ENCODE results near the gene RAPGEF4.

Gene RAPGEF4

DNA sequence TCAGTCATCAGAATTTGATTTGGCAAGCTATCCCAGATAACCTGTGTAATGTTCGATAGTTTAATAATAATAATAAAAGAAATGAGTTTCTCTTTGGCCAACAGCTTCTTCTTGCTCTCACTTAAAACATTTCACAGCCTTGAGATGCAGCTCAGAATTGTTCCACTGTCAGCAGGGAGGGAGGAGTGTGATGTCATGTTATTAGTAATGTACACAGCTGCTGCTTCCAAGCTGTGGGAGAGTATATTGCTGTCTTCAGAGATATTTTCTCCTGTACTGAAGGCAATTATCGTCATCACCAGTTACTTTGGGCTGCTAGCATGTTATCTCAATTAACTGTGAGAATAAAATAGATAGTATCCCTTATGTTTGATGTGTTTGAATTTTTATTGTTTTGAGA lies 193.1 kb downstream of the RAPGEF4 start:
- TF ChIP-seq, protein P1, sequence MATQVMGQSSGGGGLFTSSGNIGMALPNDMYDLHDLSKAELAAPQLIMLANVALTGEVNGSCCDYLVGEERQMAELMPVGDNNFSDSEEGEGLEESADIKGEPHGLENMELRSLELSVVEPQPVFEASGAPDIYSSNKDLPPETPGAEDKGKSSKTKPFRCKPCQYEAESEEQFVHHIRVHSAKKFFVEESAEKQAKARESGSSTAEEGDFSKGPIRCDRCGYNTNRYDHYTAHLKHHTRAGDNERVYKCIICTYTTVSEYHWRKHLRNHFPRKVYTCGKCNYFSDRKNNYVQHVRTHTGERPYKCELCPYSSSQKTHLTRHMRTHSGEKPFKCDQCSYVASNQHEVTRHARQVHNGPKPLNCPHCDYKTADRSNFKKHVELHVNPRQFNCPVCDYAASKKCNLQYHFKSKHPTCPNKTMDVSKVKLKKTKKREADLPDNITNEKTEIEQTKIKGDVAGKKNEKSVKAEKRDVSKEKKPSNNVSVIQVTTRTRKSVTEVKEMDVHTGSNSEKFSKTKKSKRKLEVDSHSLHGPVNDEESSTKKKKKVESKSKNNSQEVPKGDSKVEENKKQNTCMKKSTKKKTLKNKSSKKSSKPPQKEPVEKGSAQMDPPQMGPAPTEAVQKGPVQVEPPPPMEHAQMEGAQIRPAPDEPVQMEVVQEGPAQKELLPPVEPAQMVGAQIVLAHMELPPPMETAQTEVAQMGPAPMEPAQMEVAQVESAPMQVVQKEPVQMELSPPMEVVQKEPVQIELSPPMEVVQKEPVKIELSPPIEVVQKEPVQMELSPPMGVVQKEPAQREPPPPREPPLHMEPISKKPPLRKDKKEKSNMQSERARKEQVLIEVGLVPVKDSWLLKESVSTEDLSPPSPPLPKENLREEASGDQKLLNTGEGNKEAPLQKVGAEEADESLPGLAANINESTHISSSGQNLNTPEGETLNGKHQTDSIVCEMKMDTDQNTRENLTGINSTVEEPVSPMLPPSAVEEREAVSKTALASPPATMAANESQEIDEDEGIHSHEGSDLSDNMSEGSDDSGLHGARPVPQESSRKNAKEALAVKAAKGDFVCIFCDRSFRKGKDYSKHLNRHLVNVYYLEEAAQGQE (IDR thresholded peaks at IDR 0.05; ENCODE audit: insufficient read depth in 1 of 2, low read depth in 2 of 2, low read length in 2 of 2), result no peak
- TF ChIP-seq POLR2AphosphoS5 (IDR thresholded peaks at IDR 0.05; ENCODE audit: low read depth, low read length), result no peak
- no peak for TF ChIP-seq SIN3A (IDR thresholded peaks at IDR 0.05; ENCODE audit: borderline replicate concordance, insufficient read depth, low read length)

DNA sequence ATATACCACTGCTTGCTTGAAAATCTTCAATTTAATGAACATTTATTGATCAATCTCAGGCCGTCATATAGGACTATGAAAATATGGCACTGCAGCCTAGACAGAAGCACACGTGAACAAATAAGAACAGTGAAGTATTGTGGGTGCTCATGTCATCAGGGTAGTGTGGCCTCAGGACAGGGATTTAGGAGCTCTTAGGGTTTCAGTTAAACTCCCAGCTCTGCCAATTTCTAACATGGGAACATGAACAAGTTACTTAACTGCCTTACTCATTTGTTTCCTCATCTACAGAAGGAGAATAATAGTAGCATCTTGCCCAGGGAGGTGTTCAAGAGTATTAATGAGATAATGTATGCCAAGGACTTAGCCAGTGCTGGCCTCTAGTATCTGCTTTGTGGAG lies 194.0 kb downstream of the RAPGEF4 start:
- TF ChIP-seq SIN3A (IDR thresholded peaks at IDR 0.05; ENCODE audit: borderline replicate concordance, insufficient read depth, low read length) (no peak), FOXP2 (optimal IDR thresholded peaks at IDR 0.05; ENCODE audit: borderline replicate concordance, extremely low read depth, extremely low read length, insufficient read depth) (no peak), POLR2AphosphoS5 (IDR thresholded peaks at IDR 0.05; ENCODE audit: low read depth, low read length) (no peak), TAF1 (IDR thresholded peaks at IDR 0.05; ENCODE audit: borderline replicate concordance, insufficient read depth, low read length) (no peak)
- TF ChIP-seq, protein P1 (IDR thresholded peaks at IDR 0.05; ENCODE audit: insufficient read depth in 1 of 2, low read depth in 2 of 2, low read length in 2 of 2), result no peak

DNA sequence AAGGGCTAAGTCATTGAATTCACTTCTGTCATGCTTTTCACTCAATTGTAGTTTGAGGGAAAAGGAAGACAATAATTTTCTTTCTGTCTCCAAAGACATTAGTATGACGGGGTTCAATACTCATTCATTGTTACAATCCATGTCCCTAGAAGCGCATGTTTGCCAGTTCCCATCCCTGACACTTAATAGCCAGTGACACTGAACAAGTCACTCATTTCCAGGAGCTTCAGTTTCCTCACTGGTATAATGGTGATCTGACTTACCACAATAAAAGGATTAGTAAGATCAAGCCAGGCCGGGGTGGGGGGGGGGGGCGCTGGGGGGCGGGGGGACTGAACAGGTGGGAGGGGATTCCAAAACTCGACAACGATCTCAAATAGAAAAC lies 195.2 kb downstream of the RAPGEF4 start:
- no peak for TF ChIP-seq SIN3A (IDR thresholded peaks at IDR 0.05; ENCODE audit: borderline replicate concordance, insufficient read depth, low read length)
- TF ChIP-seq POLR2AphosphoS5 (IDR thresholded peaks at IDR 0.05; ENCODE audit: low read depth, low read length), result no peak
- TF ChIP-seq, protein P1 (IDR thresholded peaks at IDR 0.05; ENCODE audit: insufficient read depth in 1 of 2, low read depth in 2 of 2, low read length in 2 of 2), result no peak
- no peak for TF ChIP-seq TAF1 (IDR thresholded peaks at IDR 0.05; ENCODE audit: borderline replicate concordance, insufficient read depth, low read length)
- TF ChIP-seq FOXP2 (optimal IDR thresholded peaks at IDR 0.05; ENCODE audit: borderline replicate concordance, extremely low read depth, extremely low read length, insufficient read depth), result no peak

DNA sequence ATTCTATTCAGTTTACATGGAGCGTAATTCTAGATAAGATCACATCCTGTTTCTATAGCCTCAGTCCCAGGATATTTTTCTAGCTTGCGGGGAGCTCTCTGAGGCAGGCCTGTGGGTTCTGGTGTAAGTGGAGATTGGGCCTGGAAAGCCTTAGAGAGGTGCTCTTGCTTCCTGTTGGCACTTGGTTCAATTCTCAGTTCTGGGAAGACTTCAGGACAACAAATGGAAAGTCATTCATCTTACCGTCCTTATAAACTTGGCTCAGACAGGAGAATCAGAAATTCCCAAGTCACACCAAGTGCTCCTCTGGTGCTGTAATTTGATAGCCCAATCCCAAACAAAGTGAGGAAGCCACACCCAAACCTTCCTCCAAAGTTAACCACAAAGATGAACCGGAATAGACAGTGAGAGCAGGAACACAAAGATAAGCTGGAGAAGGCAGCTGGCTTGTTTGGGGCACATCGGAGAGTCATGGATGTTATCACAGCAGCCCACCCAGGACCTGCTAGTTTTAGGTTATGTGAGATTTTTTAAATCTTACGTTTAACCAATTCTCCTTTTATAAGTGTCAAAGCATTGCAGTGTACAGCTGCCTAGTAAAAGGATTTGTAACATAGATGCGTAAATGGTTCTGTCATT lies 195.7 kb downstream of the RAPGEF4 start:
- TF ChIP-seq TAF1 (IDR thresholded peaks at IDR 0.05; ENCODE audit: borderline replicate concordance, insufficient read depth, low read length) (no peak), POLR2AphosphoS5 (IDR thresholded peaks at IDR 0.05; ENCODE audit: low read depth, low read length) (no peak), SIN3A (IDR thresholded peaks at IDR 0.05; ENCODE audit: borderline replicate concordance, insufficient read depth, low read length) (no peak), FOXP2 (optimal IDR thresholded peaks at IDR 0.05; ENCODE audit: borderline replicate concordance, extremely low read depth, extremely low read length, insufficient read depth) (no peak)
- TF ChIP-seq, protein P1 (IDR thresholded peaks at IDR 0.05; ENCODE audit: insufficient read depth in 1 of 2, low read depth in 2 of 2, low read length in 2 of 2), result no peak
